ENCODE data around the gene WWOX.

Gene WWOX

GRCh38 chr16:78788696-78789095 is 689.2 kb downstream of the WWOX start:
- Histone ChIP-seq H3K9ac (no peak overlapping the region), H3K36me3 (ENCODE audit: insufficient read depth) (no peaks in the 10 kb centered on the region), H3K4me3 (IDR thresholded peaks at IDR 0.05; ENCODE audit: insufficient read depth, low read depth, low read length) (no peak overlapping the region), H2AFZ (ENCODE audit: low read depth) (no peak overlapping the region), H3K27me3 (ENCODE audit: insufficient read depth, low read depth) (no peaks in the 10 kb centered on the region), H3K79me2 (ENCODE audit: insufficient read depth, low read depth) (no peaks in the 10 kb centered on the region), H3K4me2 (no peak overlapping the region), H4K20me1 (ENCODE audit: insufficient read depth) (no peaks in the 10 kb centered on the region), H3K4me1 (ENCODE audit: low read depth, poor library complexity, severe bottlenecking) (no peaks in the 10 kb centered on the region), H3K27ac (no peak overlapping the region)
- no peak for TF ChIP-seq CTCF (conservative IDR thresholded peaks at IDR 0.05; ENCODE audit: low read depth, low read length)

- Histone ChIP-seq H3K27me3 (ENCODE audit: insufficient read depth, low read depth) (no peaks in the 10 kb centered on the region), H3K4me2 (no peak overlapping the region), H3K27ac (no peak overlapping the region)
Measured at GRCh38 chr16:78789561-78789960, 690.1 kb downstream of the WWOX start.

GRCh38 chr16:78791011-78791410 is 691.6 kb downstream of the WWOX start:
- Histone ChIP-seq H3K4me1 (ENCODE audit: low read depth, poor library complexity, severe bottlenecking) (no peaks in the 10 kb centered on the region), H2AFZ (ENCODE audit: low read depth) (no peak overlapping the region), H3K4me2 (no peak overlapping the region), H3K36me3 (ENCODE audit: insufficient read depth) (no peaks in the 10 kb centered on the region), H3K9ac (no peak overlapping the region), H3K4me3 (IDR thresholded peaks at IDR 0.05; ENCODE audit: insufficient read depth, low read depth, low read length) (no peak overlapping the region), H3K79me2 (ENCODE audit: insufficient read depth, low read depth) (no peaks in the 10 kb centered on the region), H3K27ac (no peak overlapping the region), H4K20me1 (ENCODE audit: insufficient read depth) (no peaks in the 10 kb centered on the region), H3K27me3 (ENCODE audit: insufficient read depth, low read depth) (no peaks in the 10 kb centered on the region)
- TF ChIP-seq CTCF (conservative IDR thresholded peaks at IDR 0.05; ENCODE audit: low read depth, low read length), result no peak

More at GRCh38 chr16:78789561-78789960, 690.1 kb downstream of the WWOX start:
- no peaks in the 10 kb centered on the region for H3K4me1 ChIP-seq (ENCODE audit: low read depth, poor library complexity, severe bottlenecking)
- no peak overlapping the region for H3K4me3 ChIP-seq (IDR thresholded peaks at IDR 0.05; ENCODE audit: insufficient read depth, low read depth, low read length)
- H4K20me1 ChIP-seq (ENCODE audit: insufficient read depth), result no peaks in the 10 kb centered on the region
- TF ChIP-seq CTCF (conservative IDR thresholded peaks at IDR 0.05; ENCODE audit: low read depth, low read length), result no peak
- H3K79me2 ChIP-seq (ENCODE audit: insufficient read depth, low read depth), result no peaks in the 10 kb centered on the region
- no peak overlapping the region for H3K9ac ChIP-seq
- H2AFZ ChIP-seq (ENCODE audit: low read depth), result no peak overlapping the region
- H3K36me3 ChIP-seq (ENCODE audit: insufficient read depth), result no peaks in the 10 kb centered on the region

- no peaks in the 10 kb centered on the region for H3K4me1 ChIP-seq (ENCODE audit: low read depth, poor library complexity, severe bottlenecking)
- H3K27ac ChIP-seq, result no peak overlapping the region
- no peak for TF ChIP-seq CTCF (conservative IDR thresholded peaks at IDR 0.05; ENCODE audit: low read depth, low read length)
- no peaks in the 10 kb centered on the region for H4K20me1 ChIP-seq (ENCODE audit: insufficient read depth)
- no peaks in the 10 kb centered on the region for H3K27me3 ChIP-seq (ENCODE audit: insufficient read depth, low read depth)
- H3K36me3 ChIP-seq (ENCODE audit: insufficient read depth), result no peaks in the 10 kb centered on the region
- H3K4me2 ChIP-seq, result no peak overlapping the region
- no peak overlapping the region for H3K4me3 ChIP-seq (IDR thresholded peaks at IDR 0.05; ENCODE audit: insufficient read depth, low read depth, low read length)
- no peak overlapping the region for H2AFZ ChIP-seq (ENCODE audit: low read depth)
- no peak overlapping the region for H3K9ac ChIP-seq
- no peaks in the 10 kb centered on the region for H3K79me2 ChIP-seq (ENCODE audit: insufficient read depth, low read depth)
Measured at GRCh38 chr16:78791926-78792325, 692.5 kb downstream of the WWOX start.

Data from KMS-11 (cell line).